NCI-H146 treated with DMSO at 0.1 percent for 48 hours (cell line): ENCODE data around the gene ST6GALNAC3.

Source experiments
- DNase-seq: peaks from one replicate; lab custom pipeline; 2025; ENCODE audit not compliant: unreplicated experiment; lab: John Stamatoyannopoulos, UW

The ST6GALNAC3 gene

GRCh38 chr1:76562292-76562691 lies 487.7 kb downstream of the ST6GALNAC3 start:
- DNase-seq: no peak

- no peak for DNase-seq
Measured at GRCh38 chr1:76568573-76569238, 494.2 kb downstream of the ST6GALNAC3 start.

- DNase-seq: no peak
Measured at GRCh38 chr1:76571248-76571647, 496.7 kb downstream of the ST6GALNAC3 start.

DNA sequence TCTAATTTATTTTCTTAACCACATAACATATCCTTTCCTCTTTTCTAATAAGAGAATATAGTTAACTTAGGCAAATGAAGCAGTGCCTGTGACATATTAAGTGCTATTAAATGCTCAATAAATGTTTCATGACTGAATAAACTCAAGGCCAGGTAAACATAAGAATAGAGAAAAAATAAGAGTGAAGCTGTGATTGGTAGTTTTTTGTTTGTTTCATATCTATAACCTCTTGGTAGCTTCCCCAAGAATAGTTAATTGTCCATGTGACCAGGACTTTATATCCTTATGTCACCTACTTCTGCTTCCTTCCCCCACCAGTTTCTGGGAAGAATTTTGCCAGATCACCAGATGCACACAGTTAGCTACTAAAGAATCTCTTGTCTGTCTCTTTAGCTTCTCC lies 497.7 kb downstream of the ST6GALNAC3 start:
- DNase-seq: no peak

- no peak for DNase-seq
Measured at GRCh38 chr1:76576876-76577524, 502.5 kb downstream of the ST6GALNAC3 start.

DNA sequence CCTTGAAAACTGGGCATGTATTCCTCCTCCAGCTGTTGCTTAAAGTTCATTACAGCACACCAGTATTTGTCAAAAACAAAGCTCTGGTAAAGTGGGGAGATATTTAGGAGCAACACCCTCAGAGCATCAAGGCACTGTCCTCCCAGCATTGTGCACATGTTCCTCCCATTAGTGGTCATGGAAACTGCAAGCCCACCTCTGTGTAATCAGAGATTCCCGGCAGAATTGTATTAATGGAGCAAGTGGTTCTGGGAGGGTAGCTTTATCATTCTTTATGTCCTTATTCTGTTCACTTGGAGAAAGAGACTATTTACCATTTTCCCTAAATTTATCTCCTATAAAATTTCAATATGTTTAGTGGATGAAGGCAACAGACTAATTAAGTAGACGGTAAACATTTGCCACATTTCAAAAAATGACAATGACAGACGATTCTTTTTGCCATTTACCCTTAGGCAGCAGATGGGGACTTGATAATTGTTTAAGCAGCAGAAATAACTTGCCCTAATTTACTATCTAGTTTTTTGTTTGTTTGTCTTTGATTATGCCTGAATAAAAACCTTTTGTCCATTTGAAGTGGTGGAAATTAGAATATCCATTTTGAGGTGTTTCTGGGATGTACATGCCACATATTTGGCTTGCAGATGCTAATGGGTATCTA lies 503.1 kb downstream of the ST6GALNAC3 start:
- DNase-seq: peak; percentile 62

DNA sequence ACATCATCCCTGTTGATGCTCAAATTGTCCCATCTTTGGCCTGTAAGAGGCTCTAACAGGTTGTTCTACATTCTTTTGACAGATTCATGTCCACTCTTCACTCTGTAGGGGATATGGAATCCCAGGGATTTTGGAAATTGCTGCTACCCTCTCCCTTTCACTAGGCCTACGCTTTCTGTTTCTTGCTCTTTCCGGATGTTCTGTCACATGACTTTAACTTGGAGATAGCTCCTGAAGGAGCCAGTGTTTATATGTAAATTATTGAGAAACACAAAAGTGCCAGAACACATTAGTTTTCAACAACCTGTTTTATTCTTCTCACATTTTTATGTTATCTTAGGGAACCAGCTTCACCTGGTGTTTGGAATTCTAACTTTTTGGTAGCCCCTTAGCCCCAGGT lies 505.7 kb downstream of the ST6GALNAC3 start:
- no peak for DNase-seq

- DNase-seq: no peak
Measured at GRCh38 chr1:76581712-76582111, 507.2 kb downstream of the ST6GALNAC3 start.

DNA sequence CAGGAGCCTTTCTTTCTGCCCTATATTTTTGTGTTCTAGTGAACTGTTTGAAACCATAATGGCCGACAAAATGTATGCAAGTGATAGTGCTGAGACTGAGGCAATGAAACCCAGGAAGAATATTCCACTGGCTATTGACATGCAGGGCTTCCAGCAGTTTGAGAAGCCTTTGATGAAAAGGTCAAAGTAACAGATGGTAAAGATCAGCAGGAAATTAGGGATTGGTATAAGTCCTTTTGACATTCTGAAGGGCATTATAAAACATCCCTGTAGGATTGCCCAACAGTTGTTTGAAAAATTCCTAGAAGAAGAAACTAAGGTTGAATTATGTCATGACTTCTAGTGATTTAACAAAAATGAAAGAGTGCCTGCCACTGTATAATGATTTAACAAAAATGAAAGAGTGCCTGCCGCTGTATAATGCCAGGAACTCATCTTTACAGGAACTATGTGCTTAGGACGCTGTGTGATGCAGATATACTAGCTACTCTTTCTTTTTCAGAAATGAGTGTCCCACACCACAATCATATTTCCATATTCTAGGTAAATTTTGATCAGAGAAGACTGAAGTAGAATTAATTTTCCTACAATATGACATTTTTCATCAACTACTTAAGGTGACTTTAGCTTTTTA lies 508.8 kb downstream of the ST6GALNAC3 start:
- DNase-seq: no peak

GRCh38 chr1:76583875-76584477 lies 509.4 kb downstream of the ST6GALNAC3 start:
- no peak for DNase-seq

DNA sequence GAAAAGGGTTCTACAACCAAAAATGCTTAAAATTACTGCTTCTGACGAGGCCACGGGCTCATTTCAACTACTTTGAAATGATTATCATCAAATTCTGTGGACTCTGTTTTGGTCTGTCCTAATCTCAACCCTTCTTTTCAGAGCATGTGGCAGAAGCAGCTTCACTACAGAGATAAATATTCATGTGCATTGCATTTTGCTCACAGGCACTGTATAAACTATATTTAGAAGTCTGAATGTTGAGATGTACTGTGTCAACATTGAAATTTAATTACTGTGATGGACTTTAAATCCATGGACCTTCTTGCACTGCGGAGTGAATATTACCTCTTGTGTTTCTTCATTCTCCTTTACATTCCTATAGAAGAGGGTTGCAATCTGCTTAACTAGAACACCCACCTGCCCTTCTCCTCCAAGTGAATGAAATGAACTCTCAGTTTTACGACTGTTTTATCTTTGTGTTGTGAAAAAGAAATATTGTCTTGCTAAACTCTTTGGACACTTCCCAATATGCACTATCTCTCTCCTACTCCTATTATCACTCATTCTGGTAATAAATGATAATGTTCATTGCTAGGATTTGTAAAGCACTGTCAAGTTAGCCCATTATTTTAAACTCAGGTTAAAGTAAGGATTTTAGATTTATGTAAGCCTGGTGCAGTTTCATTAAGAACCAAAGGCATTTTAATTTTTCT lies 511.6 kb downstream of the ST6GALNAC3 start:
- no peak for DNase-seq

GRCh38 chr1:76587212-76587611 lies 512.7 kb downstream of the ST6GALNAC3 start:
- peak; percentile 81 for DNase-seq

- no peak for DNase-seq
Measured at GRCh38 chr1:76591461-76591860, 516.9 kb downstream of the ST6GALNAC3 start.

DNA sequence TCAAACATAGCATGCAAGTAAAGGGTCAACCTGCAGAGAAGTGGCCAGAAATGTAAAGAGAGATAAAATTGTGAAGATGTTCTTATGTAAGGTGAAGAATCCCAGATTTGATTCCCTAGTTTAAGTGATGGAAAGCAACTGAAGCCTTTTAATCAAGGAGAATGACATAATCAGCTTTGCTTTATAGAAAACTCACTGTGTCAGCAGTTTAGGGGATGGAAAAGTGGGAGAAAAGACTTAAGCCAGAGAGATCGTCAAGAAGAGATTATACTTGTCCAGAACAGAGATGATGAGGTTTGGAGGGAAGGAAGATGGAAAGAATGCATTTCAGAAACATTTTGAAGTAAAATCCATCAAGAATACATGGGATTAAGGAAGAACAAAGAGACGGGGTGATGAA lies 517.4 kb downstream of the ST6GALNAC3 start:
- no peak for DNase-seq

DNA sequence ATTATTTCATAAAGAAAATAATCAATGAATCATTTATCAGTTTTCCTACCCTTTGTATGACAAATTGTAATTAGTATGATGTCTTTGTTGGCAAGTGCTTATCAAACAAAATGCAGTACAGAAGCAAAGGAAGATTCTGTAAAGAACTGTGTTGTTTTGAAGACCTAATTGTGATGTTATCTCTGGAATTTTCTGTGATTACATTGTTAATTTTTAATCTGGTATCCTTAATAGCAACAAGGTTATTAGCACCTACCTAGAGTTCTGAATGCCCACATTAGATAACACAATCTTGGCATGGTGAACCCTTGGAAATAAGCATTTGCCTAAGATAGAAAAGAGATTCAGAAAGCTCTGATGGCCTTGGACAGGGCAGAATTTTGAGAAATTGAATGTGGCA lies 518.6 kb downstream of the ST6GALNAC3 start:
- no peak for DNase-seq

DNA sequence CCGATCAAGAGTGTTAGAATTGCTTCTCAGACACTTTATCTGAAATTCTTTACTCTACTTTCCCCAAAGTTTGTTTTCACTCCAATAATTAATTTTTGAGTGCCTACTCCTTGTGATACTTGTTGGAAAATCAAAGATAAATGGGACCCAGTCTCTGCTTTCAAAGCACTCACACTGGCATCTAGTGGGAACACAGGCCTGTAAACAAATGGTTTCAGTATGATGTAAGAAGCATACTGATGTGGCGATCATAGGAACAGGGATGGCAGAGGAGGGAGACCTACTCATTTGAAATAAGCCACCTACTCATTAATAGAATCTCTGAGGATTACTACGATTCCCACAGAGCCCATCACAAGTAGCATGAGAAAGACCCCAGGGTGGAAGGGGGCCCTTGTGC lies 519.1 kb downstream of the ST6GALNAC3 start:
- DNase-seq: no peak

GRCh38 chr1:76595024-76595423 lies 520.5 kb downstream of the ST6GALNAC3 start:
- no peak for DNase-seq

- no peak for DNase-seq
Measured at GRCh38 chr1:76601465-76601864, 526.9 kb downstream of the ST6GALNAC3 start.

DNA sequence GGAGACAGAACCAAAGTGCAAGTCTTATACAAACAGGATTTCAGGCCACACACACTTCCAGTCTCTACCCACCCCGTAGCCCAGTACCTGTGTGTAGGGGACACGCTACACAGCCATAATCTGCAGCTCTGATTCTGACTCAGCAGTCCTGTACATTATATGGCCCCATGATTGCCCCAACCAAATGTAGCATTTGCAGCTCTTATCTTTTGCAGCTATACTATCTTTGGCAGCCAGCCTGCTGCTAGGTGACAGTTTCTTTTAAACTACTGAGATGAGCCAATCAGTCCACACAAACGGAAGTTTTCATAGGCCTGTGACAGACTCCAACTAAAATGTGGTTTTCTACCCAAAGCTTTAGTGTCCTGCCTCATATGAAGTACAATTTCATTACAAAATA lies 533.2 kb downstream of the ST6GALNAC3 start:
- DNase-seq: no peak

DNA sequence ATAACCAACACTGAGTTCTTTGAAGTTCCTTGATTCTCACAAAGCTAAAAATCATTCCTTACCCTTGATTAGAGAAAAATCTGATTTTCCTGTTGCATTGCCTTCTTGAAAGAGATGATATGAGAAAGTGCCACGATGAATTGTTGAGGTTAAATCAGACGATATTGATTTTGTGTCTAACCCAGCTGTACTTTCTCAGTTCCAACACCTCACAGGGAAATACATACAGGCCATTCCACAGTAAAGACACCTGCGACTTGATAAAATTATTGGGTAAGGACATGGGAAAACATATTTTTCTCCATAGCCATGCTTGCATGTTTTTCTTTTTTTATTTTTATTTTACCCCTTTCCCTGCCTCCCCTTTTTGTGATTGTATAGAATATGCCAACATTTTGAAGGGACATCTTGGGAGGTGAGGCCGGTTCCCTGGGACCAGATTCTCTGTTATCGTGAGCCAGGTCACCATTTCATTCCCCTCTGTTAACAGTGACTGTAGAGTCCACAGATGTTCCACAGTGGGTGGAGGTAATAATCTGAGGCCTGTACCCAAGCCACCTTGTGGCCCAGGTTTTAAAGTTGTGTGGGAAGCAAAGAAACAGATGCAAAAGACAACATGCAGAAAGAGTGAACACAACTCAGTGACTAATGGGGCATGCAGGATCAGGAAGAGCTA lies 537.4 kb downstream of the ST6GALNAC3 start:
- DNase-seq: no peak
